ENCODE results near the gene HERC5.

- TF ChIP-seq EZH2 (IDR thresholded peaks at IDR 0.05; ENCODE audit: low read depth) (no peak), CTCF (conservative IDR thresholded peaks at IDR 0.05) (peak; percentile 65)
These were observed at the start of gene HERC5 for GRCh38 chr4:88456670-88457306.
